ENCODE data around the gene PPP2R5B. TPM values are rescaled to one million over a fixed set of nuclear protein-coding genes. Genes with fewer than 3 reads are reported as not detected.
"Not testable (repeated sequence)": the region's sequence is repeated elsewhere in the genome, so short reads cannot be mapped to it uniquely, and the experiment has no call there.

Gene PPP2R5B
- total RNA-seq, 1 donor from 2014 or later, result 13.3 TPM

DNA sequence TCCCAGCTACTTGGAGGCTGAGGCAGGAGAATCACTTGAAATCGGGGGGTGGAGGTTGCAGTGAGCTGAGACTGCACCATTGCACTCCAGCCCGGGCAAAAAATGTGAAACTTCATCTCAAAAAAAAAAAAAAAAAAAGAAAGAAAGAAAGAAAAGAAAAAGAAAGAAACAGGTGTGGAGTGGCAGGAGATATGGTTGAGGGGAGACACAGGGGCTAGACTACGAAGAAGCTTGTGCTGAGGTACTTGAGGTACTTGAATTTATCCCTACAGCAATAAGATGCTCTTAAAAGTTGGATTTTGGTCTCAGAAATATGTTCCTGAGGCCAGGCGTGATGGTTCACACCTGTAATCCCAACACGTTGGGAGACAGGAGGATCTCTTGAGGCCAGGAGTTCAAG, 49.6 kb downstream of the PPP2R5B start:
- H3K4me1 Mint-ChIP-seq (ENCODE audit: unreplicated experiment), result no peaks in the 10 kb centered on the region
- TF ChIP-seq, protein P1, sequence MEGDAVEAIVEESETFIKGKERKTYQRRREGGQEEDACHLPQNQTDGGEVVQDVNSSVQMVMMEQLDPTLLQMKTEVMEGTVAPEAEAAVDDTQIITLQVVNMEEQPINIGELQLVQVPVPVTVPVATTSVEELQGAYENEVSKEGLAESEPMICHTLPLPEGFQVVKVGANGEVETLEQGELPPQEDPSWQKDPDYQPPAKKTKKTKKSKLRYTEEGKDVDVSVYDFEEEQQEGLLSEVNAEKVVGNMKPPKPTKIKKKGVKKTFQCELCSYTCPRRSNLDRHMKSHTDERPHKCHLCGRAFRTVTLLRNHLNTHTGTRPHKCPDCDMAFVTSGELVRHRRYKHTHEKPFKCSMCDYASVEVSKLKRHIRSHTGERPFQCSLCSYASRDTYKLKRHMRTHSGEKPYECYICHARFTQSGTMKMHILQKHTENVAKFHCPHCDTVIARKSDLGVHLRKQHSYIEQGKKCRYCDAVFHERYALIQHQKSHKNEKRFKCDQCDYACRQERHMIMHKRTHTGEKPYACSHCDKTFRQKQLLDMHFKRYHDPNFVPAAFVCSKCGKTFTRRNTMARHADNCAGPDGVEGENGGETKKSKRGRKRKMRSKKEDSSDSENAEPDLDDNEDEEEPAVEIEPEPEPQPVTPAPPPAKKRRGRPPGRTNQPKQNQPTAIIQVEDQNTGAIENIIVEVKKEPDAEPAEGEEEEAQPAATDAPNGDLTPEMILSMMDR (IDR thresholded peaks at IDR 0.05; ENCODE audit: unreplicated experiment), result no peak
- no peak overlapping the region for H3K4me3 Mint-ChIP-seq (ENCODE audit: unreplicated experiment)
- no peaks in the 10 kb centered on the region for H3K27me3 Mint-ChIP-seq (ENCODE audit: unreplicated experiment)
- no peaks in the 10 kb centered on the region for H3K36me3 Mint-ChIP-seq (ENCODE audit: low read depth, unreplicated experiment)
- no peak for DNase-seq (ENCODE audit: low spot score)
- H3K27ac Mint-ChIP-seq (ENCODE audit: unreplicated experiment), result no peak overlapping the region
- H3K9me3 Mint-ChIP-seq (ENCODE audit: unreplicated experiment), result no peaks in the 10 kb centered on the region

DNA sequence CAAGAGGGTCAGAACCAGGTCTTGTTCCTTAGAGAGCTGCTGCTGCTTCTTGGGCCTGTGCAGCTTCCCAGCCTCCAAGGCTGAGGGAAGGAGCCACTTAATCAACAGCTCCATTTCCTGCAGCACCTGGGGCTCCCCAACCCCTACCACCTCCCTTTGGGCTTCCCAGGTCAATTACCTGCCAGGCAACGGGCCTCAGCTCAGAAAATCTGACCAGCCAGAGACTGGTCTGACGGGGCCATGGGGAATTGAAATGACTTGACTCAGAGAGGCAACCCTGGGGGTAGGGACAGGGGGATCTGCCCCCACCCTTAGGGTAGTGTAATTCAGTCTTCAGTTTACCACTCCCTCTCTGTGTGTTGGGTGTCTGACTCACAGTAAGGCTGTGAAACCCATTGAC, 52.2 kb downstream of the PPP2R5B start:
- no peak overlapping the region for H3K27ac Mint-ChIP-seq (ENCODE audit: unreplicated experiment)
- H3K4me1 Mint-ChIP-seq (ENCODE audit: unreplicated experiment), result no peaks in the 10 kb centered on the region
- H3K9me3 Mint-ChIP-seq (ENCODE audit: unreplicated experiment), result no peaks in the 10 kb centered on the region
- no peak for DNase-seq (ENCODE audit: low spot score)
- TF ChIP-seq, protein P1 (IDR thresholded peaks at IDR 0.05; ENCODE audit: unreplicated experiment), result no peak
- no peaks in the 10 kb centered on the region for H3K36me3 Mint-ChIP-seq (ENCODE audit: low read depth, unreplicated experiment)
- no peak overlapping the region for H3K4me3 Mint-ChIP-seq (ENCODE audit: unreplicated experiment)
- no peaks in the 10 kb centered on the region for H3K27me3 Mint-ChIP-seq (ENCODE audit: unreplicated experiment)

DNA sequence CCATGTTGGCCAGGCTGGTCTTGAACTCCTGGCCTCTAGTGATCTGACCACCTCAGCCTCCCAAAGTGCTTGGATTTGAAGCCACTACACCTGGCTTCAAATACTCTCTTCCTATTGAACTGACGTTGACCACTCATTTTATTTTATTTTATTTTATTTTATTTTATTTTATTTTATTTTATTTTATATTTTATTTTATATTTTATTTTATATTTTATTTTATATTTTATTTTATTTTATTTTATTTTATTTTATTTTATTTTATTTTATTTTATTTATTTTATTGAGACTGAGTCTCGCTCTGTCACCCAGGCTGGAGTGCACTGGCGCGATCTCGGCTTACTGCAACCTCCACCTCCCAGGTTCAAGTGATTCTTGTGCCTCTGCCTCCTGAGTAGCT, 58.9 kb downstream of the PPP2R5B start:
- H3K4me3 Mint-ChIP-seq (ENCODE audit: unreplicated experiment); H3K27me3 Mint-ChIP-seq (ENCODE audit: unreplicated experiment); H3K27ac Mint-ChIP-seq (ENCODE audit: unreplicated experiment); H3K9me3 Mint-ChIP-seq (ENCODE audit: unreplicated experiment); H3K36me3 Mint-ChIP-seq (ENCODE audit: low read depth, unreplicated experiment); H3K4me1 Mint-ChIP-seq (ENCODE audit: unreplicated experiment); DNase-seq (ENCODE audit: low spot score): not testable (repeated sequence)

Small RNAs within 50 kb of the gene (microRNA-seq; reads per million reads assigned to microRNA genes)
- 0.21 reads per million for gene MIR6749 (ENCODE audit: unreplicated experiment)
- gene MIR6750 (ENCODE audit: unreplicated experiment), result 1.6 reads per million, percentile 24 among the genes with 10 or more reads in this experiment

Other genes with a start within 250 kb of the PPP2R5B start
- 11.5 TPM for gene NRXN2, start 201.5 kb upstream of the PPP2R5B start, total RNA-seq (ENCODE audit: unreplicated experiment)
- gene RASGRP2, start 180.5 kb upstream of the PPP2R5B start, total RNA-seq (ENCODE audit: unreplicated experiment), result 139 TPM
- 0.26 TPM for gene PYGM, start 164.7 kb upstream of the PPP2R5B start, total RNA-seq (ENCODE audit: unreplicated experiment)
- 322 TPM for gene SF1, start 146.1 kb upstream of the PPP2R5B start, total RNA-seq (ENCODE audit: unreplicated experiment)
- 202 TPM for gene MAP4K2, start 121.5 kb upstream of the PPP2R5B start, total RNA-seq (ENCODE audit: unreplicated experiment)
- gene MEN1, start 114.1 kb upstream of the PPP2R5B start, total RNA-seq (ENCODE audit: unreplicated experiment), result 56.3 TPM
- gene CDC42BPG, start 80.0 kb upstream of the PPP2R5B start, total RNA-seq (ENCODE audit: unreplicated experiment), result 4.1 TPM
- gene EHD1, start 46.1 kb upstream of the PPP2R5B start, total RNA-seq (ENCODE audit: unreplicated experiment), result 84.0 TPM
- 22.4 TPM for gene ATG2A, start 7.5 kb upstream of the PPP2R5B start, total RNA-seq (ENCODE audit: unreplicated experiment)
- not detected for gene GPHA2, start 11.2 kb downstream of the PPP2R5B start, total RNA-seq (ENCODE audit: unreplicated experiment)
- gene MAJIN, start 47.4 kb downstream of the PPP2R5B start, total RNA-seq (ENCODE audit: unreplicated experiment), result not detected
- not detected for gene BATF2, start 72.3 kb downstream of the PPP2R5B start, total RNA-seq (ENCODE audit: unreplicated experiment)
- 66.4 TPM for gene ARL2, start 89.5 kb downstream of the PPP2R5B start, total RNA-seq (ENCODE audit: unreplicated experiment)
- gene SNX15, start 102.8 kb downstream of the PPP2R5B start, total RNA-seq (ENCODE audit: unreplicated experiment), result 19.4 TPM
- 4.8 TPM for gene SAC3D1, start 116.5 kb downstream of the PPP2R5B start, total RNA-seq (ENCODE audit: unreplicated experiment)
- not detected for gene NAALADL1, start 133.9 kb downstream of the PPP2R5B start, total RNA-seq (ENCODE audit: unreplicated experiment)
- gene CDCA5, start 159.4 kb downstream of the PPP2R5B start, total RNA-seq (ENCODE audit: unreplicated experiment), result 14.8 TPM
- 25.9 TPM for gene ZFPL1, start 159.5 kb downstream of the PPP2R5B start, total RNA-seq (ENCODE audit: unreplicated experiment)
- gene VPS51, start 171.5 kb downstream of the PPP2R5B start, total RNA-seq (ENCODE audit: unreplicated experiment), result 161 TPM
- 35.6 TPM for gene TM7SF2, start 187.2 kb downstream of the PPP2R5B start, total RNA-seq (ENCODE audit: unreplicated experiment)
- gene ZNHIT2, start 193.0 kb downstream of the PPP2R5B start, total RNA-seq (ENCODE audit: unreplicated experiment), result 6.0 TPM
- gene FAU, start 197.4 kb downstream of the PPP2R5B start, total RNA-seq (ENCODE audit: unreplicated experiment), result 998 TPM
- 40.2 TPM for gene MRPL49, start 197.6 kb downstream of the PPP2R5B start, total RNA-seq (ENCODE audit: unreplicated experiment)
- gene SYVN1, start 209.8 kb downstream of the PPP2R5B start, total RNA-seq (ENCODE audit: unreplicated experiment), result 32.2 TPM
- not detected for gene SPDYC, start 245.5 kb downstream of the PPP2R5B start, total RNA-seq (ENCODE audit: unreplicated experiment)

Measured in endothelial cell (in vitro differentiated cells).